BLaER1 treated with 17β-estradiol and CSF1 and Interleukin-3, amounts not matched to agents 10 nM and 100 nM (cell line): Measurements from ENCODE around the gene KCNIP1.

Experiments used
- H3K27ac ChIP-seq, 11 experiments: shearing (Covaris generic); formaldehyde crosslinking; 2 replicates each; pipeline ENCODE4 v1.8.1; 2022
- H3K27me3 ChIP-seq, 11 experiments: shearing (Covaris generic); formaldehyde crosslinking; 2 replicates each; pipeline ENCODE4 v1.8.1; 2022
- H3K36me3 ChIP-seq, 11 experiments: shearing (Covaris generic); formaldehyde crosslinking; 2 replicates each; pipeline ENCODE4 v1.8.1; 2022
- H3K4me1 ChIP-seq, 10 experiments: shearing (Covaris generic); formaldehyde crosslinking; 2 replicates each; pipeline ENCODE4 v1.8.1; 2022
- H3K4me2 ChIP-seq, 11 experiments: shearing (Covaris generic); formaldehyde crosslinking; 2 replicates each; pipeline ENCODE4 v1.8.1; 2022
- H3K4me3 ChIP-seq, 10 experiments: shearing (Covaris generic); formaldehyde crosslinking; 2 replicates each; pipeline ENCODE4 v1.8.1; 2022
- H3K9ac ChIP-seq, 11 experiments: shearing (Covaris generic); formaldehyde crosslinking; 2 replicates each; pipeline ENCODE4 v1.8.1; 2022
- H3K9me3 ChIP-seq, 11 experiments: shearing (Covaris generic); formaldehyde crosslinking; replicated peaks in 1 of 11; 2 replicates each; pipeline ENCODE4 v1.8.1; 2022
- H4K20me1 ChIP-seq, 11 experiments: shearing (Covaris generic); formaldehyde crosslinking; 2 replicates each; pipeline ENCODE4 v1.8.1; 2022
- Cebpa-rat ChIP-seq, 11 experiments: shearing (Covaris generic); IDR thresholded peaks; 2 replicates each; pipeline ENCODE4 v1.8.1; 2022

Gene KCNIP1

GRCh38 chr5:170497311-170498038, 6.3 kb upstream of the KCNIP1 start:
- no peak for TF ChIP-seq Cebpa-rat (IDR thresholded peaks at IDR 0.05)
- H3K9me3 ChIP-seq: no peaks in the 10 kb centered on the region; a peak in 1 of 22 replicates
- no peak overlapping the region for H3K9ac ChIP-seq
- H3K4me2 ChIP-seq: no peak overlapping the region
- no peaks in the 10 kb centered on the region for H3K36me3 ChIP-seq
- H3K27ac ChIP-seq: no peak overlapping the region
- H3K27me3 ChIP-seq: peaks cover 0 to 8% (median 0%) of the 10 kb centered on the region in 11 experiments; a peak in 1 of 22 replicates
- H4K20me1 ChIP-seq: no peaks in the 10 kb centered on the region
- H3K4me3 ChIP-seq: no peak overlapping the region
- peaks cover 0 to 28% (median 17%) of the 10 kb centered on the region in 10 experiments; a peak in 19 of 20 replicates for H3K4me1 ChIP-seq

GRCh38 chr5:170498811-170499351, 4.9 kb upstream of the KCNIP1 start:
- H3K27ac ChIP-seq: no peak overlapping the region
- H3K4me2 ChIP-seq: no peak overlapping the region
- no peaks in the 10 kb centered on the region; a peak in 1 of 22 replicates for H3K9me3 ChIP-seq
- H3K4me3 ChIP-seq: no peak overlapping the region
- peaks cover 0 to 25% (median 15%) of the 10 kb centered on the region in 10 experiments; a peak in 19 of 20 replicates for H3K4me1 ChIP-seq
- H3K27me3 ChIP-seq: peaks cover 0 to 8% (median 0%) of the 10 kb centered on the region in 11 experiments; a peak in 2 of 22 replicates
- no peaks in the 10 kb centered on the region for H4K20me1 ChIP-seq
- no peaks in the 10 kb centered on the region for H3K36me3 ChIP-seq
- TF ChIP-seq Cebpa-rat (IDR thresholded peaks at IDR 0.05): no peak
- H3K9ac ChIP-seq: no peak overlapping the region

- Histone ChIP-seq H3K9me3 (no peaks in the 10 kb centered on the region; a peak in 1 of 22 replicates), H3K4me3 (no peak overlapping the region), H4K20me1 (no peaks in the 10 kb centered on the region; a peak in 1 of 22 replicates), H3K27ac (no peak overlapping the region), H3K4me2 (0 out of 22 replicates have a peak overlapping the region, but pooled peaks of 1 of the 11 experiments have one; percentile 9), H3K27me3 (peaks cover 0 to 12% (median 6%) of the 10 kb centered on the region in 11 experiments; a peak in 11 of 22 replicates), H3K36me3 (no peaks in the 10 kb centered on the region), H3K9ac (no peak overlapping the region), H3K4me1 (peaks cover 0 to 25% (median 15%) of the 10 kb centered on the region in 10 experiments; a peak in 19 of 20 replicates)
- TF ChIP-seq Cebpa-rat (IDR thresholded peaks at IDR 0.05): no peak
Measured at GRCh38 chr5:170499621-170500020, 4.2 kb upstream of the KCNIP1 start.

GRCh38 chr5:170501361-170501760, 2.5 kb upstream of the KCNIP1 start:
- Histone ChIP-seq H3K4me2 (peak overlapping the region in 3 of 11 experiments; percentile 10 to 49 (median 42); a peak in 3 of 22 replicates), H3K27ac (no peak overlapping the region), H3K36me3 (no peaks in the 10 kb centered on the region), H3K4me3 (no peak overlapping the region), H3K9ac (no peak overlapping the region), H3K4me1 (peaks cover 0 to 11% (median 9%) of the 10 kb centered on the region in 10 experiments; a peak in 13 of 20 replicates), H4K20me1 (no peaks in the 10 kb centered on the region; a peak in 1 of 22 replicates), H3K9me3 (no peaks in the 10 kb centered on the region; a peak in 1 of 22 replicates), H3K27me3 (peaks cover 0 to 10% (median 7%) of the 10 kb centered on the region in 11 experiments; a peak in 11 of 22 replicates)
- no peak for TF ChIP-seq Cebpa-rat (IDR thresholded peaks at IDR 0.05)

- Histone ChIP-seq H3K27me3 (peaks cover 0 to 10% (median 7%) of the 10 kb centered on the region in 11 experiments; a peak in 11 of 22 replicates), H3K36me3 (no peaks in the 10 kb centered on the region), H4K20me1 (no peaks in the 10 kb centered on the region; a peak in 1 of 22 replicates), H3K4me2 (peak overlapping the region in 9 of 11 experiments; percentile 0 to 49 (median 19); a peak in 10 of 22 replicates), H3K4me3 (no peak overlapping the region), H3K27ac (no peak overlapping the region), H3K4me1 (peaks cover 0 to 11% (median 9%) of the 10 kb centered on the region in 10 experiments; a peak in 13 of 20 replicates), H3K9ac (no peak overlapping the region), H3K9me3 (no peaks in the 10 kb centered on the region; a peak in 1 of 22 replicates)
- no peak for TF ChIP-seq Cebpa-rat (IDR thresholded peaks at IDR 0.05)
Measured at GRCh38 chr5:170501931-170502330, 1.9 kb upstream of the KCNIP1 start.

GRCh38 chr5:170504616-170505266, 921 bp downstream of the KCNIP1 start:
- Histone ChIP-seq H4K20me1 (no peaks in the 10 kb centered on the region; a peak in 1 of 22 replicates), H3K36me3 (no peaks in the 10 kb centered on the region), H3K27ac (no peak overlapping the region), H3K9me3 (no peaks in the 10 kb centered on the region; a peak in 1 of 22 replicates), H3K9ac (no peak overlapping the region), H3K4me2 (no peak overlapping the region), H3K4me1 (peaks cover 0 to 11% (median 9%) of the 10 kb centered on the region in 10 experiments; a peak in 13 of 20 replicates), H3K4me3 (no peak overlapping the region), H3K27me3 (peaks cover 0 to 10% (median 7%) of the 10 kb centered on the region in 11 experiments; a peak in 11 of 22 replicates)
- no peak for TF ChIP-seq Cebpa-rat (IDR thresholded peaks at IDR 0.05)

- Histone ChIP-seq H4K20me1 (no peaks in the 10 kb centered on the region; a peak in 1 of 22 replicates), H3K9me3 (no peaks in the 10 kb centered on the region), H3K27me3 (peaks cover 0 to 10% (median 7%) of the 10 kb centered on the region in 11 experiments; a peak in 11 of 22 replicates), H3K4me1 (no peaks in the 10 kb centered on the region), H3K9ac (no peak overlapping the region), H3K4me2 (no peak overlapping the region), H3K36me3 (no peaks in the 10 kb centered on the region), H3K4me3 (no peak overlapping the region), H3K27ac (no peak overlapping the region)
- no peak for TF ChIP-seq Cebpa-rat (IDR thresholded peaks at IDR 0.05)
Measured at GRCh38 chr5:170508036-170508435, 4.2 kb downstream of the KCNIP1 start.

GRCh38 chr5:170508660-170509347, 5.0 kb downstream of the KCNIP1 start:
- no peaks in the 10 kb centered on the region for H3K36me3 ChIP-seq
- no peak overlapping the region for H3K27ac ChIP-seq
- no peak overlapping the region for H3K9ac ChIP-seq
- H3K9me3 ChIP-seq: no peaks in the 10 kb centered on the region
- no peak overlapping the region for H3K4me3 ChIP-seq
- H3K4me1 ChIP-seq: no peaks in the 10 kb centered on the region
- no peaks in the 10 kb centered on the region; a peak in 1 of 22 replicates for H4K20me1 ChIP-seq
- H3K27me3 ChIP-seq: peaks cover 0 to 10% (median 7%) of the 10 kb centered on the region in 11 experiments; a peak in 11 of 22 replicates
- TF ChIP-seq Cebpa-rat (IDR thresholded peaks at IDR 0.05): no peak
- no peak overlapping the region for H3K4me2 ChIP-seq
